Smooth muscle cell (in vitro differentiated cells): ENCODE measurements around the gene MAPK10. TPM values are rescaled to one million over a fixed set of nuclear protein-coding genes. Genes with fewer than 3 reads are reported as not detected.
A peak's percentile ranks its signal among the peaks of the same experiment; 100 is the strongest.

ENCODE experiments used
- DNase-seq: peaks from one replicate; lab custom pipeline; 2025; ENCODE audit not compliant: unreplicated experiment; lab: John Stamatoyannopoulos, UW
- H2AFZ ChIP-seq: fragments of 200-600 bp; sonication (generic); 2 replicates; pipeline ENCODE4 v1.6.0; 2016; ENCODE audit warnings: antibody characterized with exemption, low read depth, mild to moderate bottlenecking
- H3F3A ChIP-seq: fragments of 200-600 bp; sonication (generic); 2 replicates; pipeline ENCODE4 v1.6.0; 2017; ENCODE audit warnings: antibody characterized with exemption, low read depth
- H3K27ac ChIP-seq: fragments of 200-600 bp; sonication (generic); 2 replicates; pipeline ENCODE4 v1.5.1; 2016; ENCODE audit warnings: low read depth, mild to moderate bottlenecking
- H3K27me3 ChIP-seq: fragments of 200-600 bp; sonication (generic); 2 replicates; pipeline ENCODE4 v1.6.1; 2016; ENCODE audit warnings: low read depth, mild to moderate bottlenecking
- H3K36me3 ChIP-seq: fragments of 200-600 bp; sonication (generic); 2 replicates; pipeline ENCODE4 v1.5.1; 2016; ENCODE audit warnings: low read depth
- H3K4me1 ChIP-seq: fragments of 200-600 bp; sonication (generic); 2 replicates; pipeline ENCODE4 v1.5.1; 2016; ENCODE audit warnings: low read depth
- H3K4me2 ChIP-seq: fragments of 200-600 bp; sonication (generic); 2 replicates; pipeline ENCODE4 v1.6.0; 2016; ENCODE audit warnings: mild to moderate bottlenecking
- H3K4me3 ChIP-seq: fragments of 200-600 bp; sonication (generic); 2 replicates; pipeline ENCODE4 v1.5.1; 2016; ENCODE audit warnings: mild to moderate bottlenecking
- H3K79me2 ChIP-seq: fragments of 200-600 bp; sonication (generic); 2 replicates; pipeline ENCODE4 v1.6.0; 2016; ENCODE audit warnings: low read depth, mild to moderate bottlenecking
- H3K9ac ChIP-seq: fragments of 200-600 bp; sonication (generic); 2 replicates; pipeline ENCODE4 v1.6.0; 2016; ENCODE audit warnings: low read depth
- H3K9me3 ChIP-seq: fragments of 200-600 bp; sonication (generic); replicated peaks from 2 replicates; pipeline ENCODE4 v1.5.1; 2016; ENCODE audit warnings: low read depth
- H4K20me1 ChIP-seq: fragments of 200-600 bp; sonication (generic); 2 replicates; pipeline ENCODE4 v1.6.0; 2016; ENCODE audit warnings: low read depth
- CTCF ChIP-seq: fragments of 200-600 bp; sonication (generic); IDR thresholded peaks from 2 replicates; pipeline ENCODE4 v1.5.1; 2017; ENCODE audit warnings: borderline replicate concordance, mild to moderate bottlenecking, antibody characterized with exemption; ENCODE audit not compliant: insufficient read depth, poor library complexity, severe bottlenecking
- WGBS: methylation state at CpG from one replicate; pipeline ENCODE4 v1.1.7; 2016; ENCODE audit warnings: low lambda C conversion rate; 5-methylcytosine and 5-hydroxymethylcytosine counted together
- polyA plus RNA-seq: library from polyadenylated mRNA; unstranded; fragments of >200 nt; fragmentation: Nextera tagmentation; extraction: Ambion mirVana; gene quantifications from 2 replicates; pipeline ENCODE4 v1.2.1, GENCODE V29; 2016
- total RNA-seq: library from RNA; depleted of rRNA; stranded (reverse); fragments of >200 nt; gene quantifications from 2 replicates; pipeline ENCODE4 v1.2.3, GENCODE V29; 2014

Gene MAPK10
- total and polyA plus RNA-seq, 2 experiments from 2014 or later, result 2.4 to 13.3 TPM

GRCh38 chr4:86058621-86059020 lies 301.2 kb downstream of the MAPK10 start:
- Histone ChIP-seq H3K27me3 (no peaks in the 10 kb centered on the region), H3K27ac (no peak overlapping the region), H2AFZ (no peak overlapping the region), H3K79me2 (no peaks in the 10 kb centered on the region), H3K4me3 (no peak overlapping the region), H4K20me1 (no peaks in the 10 kb centered on the region), H3K4me2 (no peak overlapping the region), H3K36me3 (no peaks in the 10 kb centered on the region), H3K9ac (no peak overlapping the region), H3F3A (no peaks in the 10 kb centered on the region), H3K4me1 (peaks cover 10% of the 10 kb centered on the region), H3K9me3 (no peaks in the 10 kb centered on the region)
- DNase-seq, result no peak
- no peak for TF ChIP-seq CTCF

GRCh38 chr4:86055898-86056297 lies 304.0 kb downstream of the MAPK10 start:
- WGBS, result 9% methylated on average over 1 of the region's 1 CpG

GRCh38 chr4:86054286-86055032 lies 305.4 kb downstream of the MAPK10 start:
- Histone ChIP-seq H3K4me2 (no peak overlapping the region), H3K36me3 (no peaks in the 10 kb centered on the region), H3K79me2 (no peaks in the 10 kb centered on the region), H2AFZ (no peak overlapping the region), H3K27ac (no peak overlapping the region), H3K9me3 (no peaks in the 10 kb centered on the region), H3K9ac (no peak overlapping the region), H3K4me3 (no peak overlapping the region), H3K27me3 (no peaks in the 10 kb centered on the region), H4K20me1 (no peaks in the 10 kb centered on the region), H3F3A (no peaks in the 10 kb centered on the region), H3K4me1 (peaks cover 10% of the 10 kb centered on the region)
- no peak for DNase-seq
- 86% methylated on average over 6 of the region's 6 CpGs for WGBS
- no peak for TF ChIP-seq CTCF

More at GRCh38 chr4:86055898-86056297, 304.0 kb downstream of the MAPK10 start:
- no peaks in the 10 kb centered on the region for H3K36me3 ChIP-seq
- H3K4me3 ChIP-seq, result no peak overlapping the region
- no peak overlapping the region for H2AFZ ChIP-seq
- TF ChIP-seq CTCF, result no peak
- H3K27me3 ChIP-seq, result no peaks in the 10 kb centered on the region
- H3K9ac ChIP-seq, result no peak overlapping the region
- H3K4me1 ChIP-seq, result peaks cover 10% of the 10 kb centered on the region
- no peaks in the 10 kb centered on the region for H4K20me1 ChIP-seq
- H3F3A ChIP-seq, result no peaks in the 10 kb centered on the region
- no peaks in the 10 kb centered on the region for H3K79me2 ChIP-seq
- no peaks in the 10 kb centered on the region for H3K9me3 ChIP-seq
- H3K4me2 ChIP-seq, result peak overlapping the region; percentile 43
- no peak overlapping the region for H3K27ac ChIP-seq
- DNase-seq, result no peak

GRCh38 chr4:86050496-86050895 lies 309.4 kb downstream of the MAPK10 start:
- no peak for DNase-seq
- no peaks in the 10 kb centered on the region for H3K36me3 ChIP-seq
- no peak overlapping the region for H3K27ac ChIP-seq
- no peak overlapping the region for H2AFZ ChIP-seq
- WGBS, result 94% methylated on average over 1 of the region's 1 CpG
- no peaks in the 10 kb centered on the region for H3F3A ChIP-seq
- no peak overlapping the region for H3K9ac ChIP-seq
- no peaks in the 10 kb centered on the region for H3K9me3 ChIP-seq
- no peak overlapping the region for H3K4me3 ChIP-seq
- H3K27me3 ChIP-seq, result no peaks in the 10 kb centered on the region
- no peak overlapping the region for H3K4me2 ChIP-seq
- no peak for TF ChIP-seq CTCF
- H4K20me1 ChIP-seq, result no peaks in the 10 kb centered on the region
- H3K79me2 ChIP-seq, result no peaks in the 10 kb centered on the region
- H3K4me1 ChIP-seq, result no peaks in the 10 kb centered on the region
